Skeletal muscle satellite cell (primary cell): ENCODE results near the gene PPP2CA.
"Not testable (repeated sequence)": the region's sequence is repeated elsewhere in the genome, so short reads cannot be mapped to it uniquely, and the experiment has no call there.

Source experiments
- H3K27me3 ChIP-seq: 2 replicates; pipeline ENCODE4 v1.7.0; 2013; ENCODE audit warnings: low read length; ENCODE audit not compliant: control insufficient read depth, insufficient read depth
- H3K36me3 ChIP-seq: 2 replicates; pipeline ENCODE4 v1.7.0; 2013; ENCODE audit warnings: mild to moderate bottlenecking, control low read depth, low read length; ENCODE audit not compliant: insufficient read depth
- H3K4me1 ChIP-seq: 2 replicates; pipeline ENCODE4 v1.7.0; 2013; ENCODE audit warnings: low read length; ENCODE audit not compliant: control insufficient read depth, insufficient read depth
- H3K4me2 ChIP-seq: 2 replicates; pipeline ENCODE4 v1.7.0; 2013; ENCODE audit warnings: mild to moderate bottlenecking, low read length
- H3K4me3 ChIP-seq: 2 replicates; pipeline ENCODE4 v1.7.0; 2013; ENCODE audit warnings: low read length
- H3K9ac ChIP-seq: 2 replicates; pipeline ENCODE4 v1.7.0; 2013; ENCODE audit warnings: mild to moderate bottlenecking, low read depth, low read length, moderate library complexity
- H3K9me3 ChIP-seq: replicated peaks from 2 replicates; pipeline ENCODE4 v1.7.0; 2013; ENCODE audit warnings: mild to moderate bottlenecking, control low read depth, low read length

PPP2CA gene

DNA sequence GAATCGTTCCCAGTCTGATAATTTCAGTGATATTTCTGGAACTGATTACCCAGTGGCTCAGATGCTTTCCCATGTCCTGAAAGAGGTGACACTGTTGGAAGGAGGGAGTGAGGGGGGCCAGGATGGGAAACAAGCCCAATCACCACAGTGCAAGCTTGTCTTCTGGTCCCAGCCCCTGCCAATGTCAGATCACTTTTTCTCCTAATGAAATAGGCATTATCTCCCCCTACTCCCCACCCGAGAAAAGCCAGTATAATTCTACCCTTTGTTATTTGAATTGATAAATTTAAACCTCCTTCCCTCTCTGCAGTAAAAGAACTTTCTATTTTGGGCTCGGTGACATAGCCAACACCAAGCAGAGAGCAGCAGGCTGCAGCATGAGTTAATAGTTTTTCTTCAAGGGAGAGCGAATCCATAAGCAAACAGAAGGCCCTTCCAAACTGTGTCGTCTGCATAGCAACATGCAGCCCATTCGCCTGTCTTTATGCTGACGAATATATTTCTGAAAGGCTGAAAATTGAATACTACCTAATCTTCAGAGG, 14.6 kb upstream of the PPP2CA start:
- H3K4me3 ChIP-seq, result no peak overlapping the region
- peaks cover 16% of the 10 kb centered on the region for H3K27me3 ChIP-seq
- H3K4me1 ChIP-seq, result peaks cover 16% of the 10 kb centered on the region
- no peak overlapping the region for H3K9ac ChIP-seq
- no peaks in the 10 kb centered on the region for H3K36me3 ChIP-seq
- H3K9me3 ChIP-seq, result no peaks in the 10 kb centered on the region
- H3K4me2 ChIP-seq, result no peak overlapping the region

DNA sequence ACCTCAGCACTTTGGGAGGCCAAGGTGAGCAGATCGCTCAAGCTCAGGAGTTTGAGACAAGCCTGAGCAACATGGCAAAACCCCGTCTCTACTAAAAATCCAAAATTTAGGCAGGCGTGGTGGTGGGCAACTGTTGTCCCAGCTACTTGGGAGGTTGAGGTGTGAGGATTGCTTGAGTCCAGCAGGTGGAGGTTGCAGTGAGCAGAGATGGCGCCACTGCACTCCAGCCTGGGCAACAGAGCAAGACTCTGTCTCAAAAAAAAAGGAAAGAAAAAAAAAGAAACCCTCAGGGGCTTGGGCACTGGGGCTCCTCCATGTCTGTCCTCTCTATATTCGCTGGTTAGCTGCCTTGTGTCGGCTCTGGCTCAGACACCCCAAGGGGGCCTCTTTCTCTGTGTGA, 10.9 kb upstream of the PPP2CA start:
- no peaks in the 10 kb centered on the region for H3K4me1 ChIP-seq
- H3K9ac ChIP-seq, result no peak overlapping the region
- H3K4me2 ChIP-seq, result no peak overlapping the region
- H3K4me3 ChIP-seq, result no peak overlapping the region
- no peaks in the 10 kb centered on the region for H3K9me3 ChIP-seq
- H3K27me3 ChIP-seq, result peaks cover 20% of the 10 kb centered on the region
- no peaks in the 10 kb centered on the region for H3K36me3 ChIP-seq

DNA sequence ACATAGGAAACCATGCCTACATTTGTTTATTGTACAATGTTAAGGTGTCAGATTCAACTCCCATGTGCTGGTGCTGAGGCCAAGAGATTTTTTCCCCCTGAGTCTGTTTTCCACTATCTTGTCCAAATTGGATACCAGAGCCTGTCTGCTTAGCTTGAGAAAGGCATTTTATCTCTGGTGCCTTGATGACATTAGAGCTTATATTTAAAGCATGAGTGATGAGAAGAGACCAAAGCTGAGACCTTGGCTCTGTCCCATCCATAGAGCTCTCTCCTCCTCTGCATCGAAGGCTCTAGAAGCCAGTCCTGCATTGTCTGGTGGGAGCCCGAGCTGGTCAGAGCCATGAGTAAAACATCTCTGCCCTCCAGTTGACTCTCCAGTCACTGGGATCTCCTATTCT, 10.4 kb upstream of the PPP2CA start:
- Histone ChIP-seq H3K27me3 (peaks cover 20% of the 10 kb centered on the region), H3K4me3 (no peak overlapping the region), H3K9ac (no peak overlapping the region), H3K36me3 (no peaks in the 10 kb centered on the region), H3K9me3 (no peaks in the 10 kb centered on the region), H3K4me2 (no peak overlapping the region), H3K4me1 (no peaks in the 10 kb centered on the region)

DNA sequence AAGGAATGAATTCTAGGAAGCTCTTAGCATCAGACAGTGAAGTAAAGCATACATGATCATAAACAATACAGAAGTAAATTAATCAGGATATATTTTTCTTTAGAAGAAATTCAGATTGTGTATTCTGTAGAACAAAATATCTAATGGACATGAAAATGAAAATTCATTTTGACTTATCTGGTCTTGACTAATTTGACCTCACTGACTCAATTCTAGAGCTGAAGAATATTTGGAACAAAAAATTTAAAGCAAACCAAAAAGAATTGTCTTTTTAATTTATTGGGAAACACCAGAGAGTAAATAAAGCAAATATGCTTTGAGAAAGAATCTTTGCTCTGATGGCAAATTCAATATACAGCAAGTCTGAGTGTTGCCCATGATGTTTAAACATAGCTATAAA, 2.8 kb upstream of the PPP2CA start:
- no peaks in the 10 kb centered on the region for H3K9me3 ChIP-seq
- peaks cover 7% of the 10 kb centered on the region for H3K36me3 ChIP-seq
- H3K4me3 ChIP-seq, result no peak overlapping the region
- no peaks in the 10 kb centered on the region for H3K27me3 ChIP-seq
- no peak overlapping the region for H3K9ac ChIP-seq
- H3K4me1 ChIP-seq, result peaks cover 9% of the 10 kb centered on the region
- H3K4me2 ChIP-seq, result no peak overlapping the region

DNA sequence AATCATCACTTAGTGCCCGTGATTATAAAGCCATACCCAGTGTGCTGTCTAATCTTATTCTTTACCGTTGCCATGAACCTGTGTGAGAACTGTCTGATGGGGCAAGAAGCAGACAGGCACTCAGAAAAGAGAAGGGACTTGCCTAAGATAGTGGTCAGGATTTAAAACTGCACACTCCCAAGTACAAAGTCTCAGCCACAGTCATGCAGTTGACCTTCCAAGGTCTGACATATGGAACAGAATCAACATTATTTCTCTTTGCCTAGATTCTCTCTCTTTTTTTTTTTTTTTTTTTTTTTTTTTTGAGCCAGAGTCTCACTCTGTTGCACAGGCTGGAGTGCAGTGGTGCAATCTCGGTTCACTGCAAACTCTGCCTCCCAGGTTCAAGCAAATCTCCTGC, 1.9 kb upstream of the PPP2CA start:
- H3K36me3 ChIP-seq, result peaks cover 9% of the 10 kb centered on the region
- H3K9me3 ChIP-seq, result no peaks in the 10 kb centered on the region
- H3K4me3 ChIP-seq, result no peak overlapping the region
- no peaks in the 10 kb centered on the region for H3K27me3 ChIP-seq
- no peak overlapping the region for H3K9ac ChIP-seq
- H3K4me1 ChIP-seq, result peaks cover 17% of the 10 kb centered on the region
- no peak overlapping the region for H3K4me2 ChIP-seq

DNA sequence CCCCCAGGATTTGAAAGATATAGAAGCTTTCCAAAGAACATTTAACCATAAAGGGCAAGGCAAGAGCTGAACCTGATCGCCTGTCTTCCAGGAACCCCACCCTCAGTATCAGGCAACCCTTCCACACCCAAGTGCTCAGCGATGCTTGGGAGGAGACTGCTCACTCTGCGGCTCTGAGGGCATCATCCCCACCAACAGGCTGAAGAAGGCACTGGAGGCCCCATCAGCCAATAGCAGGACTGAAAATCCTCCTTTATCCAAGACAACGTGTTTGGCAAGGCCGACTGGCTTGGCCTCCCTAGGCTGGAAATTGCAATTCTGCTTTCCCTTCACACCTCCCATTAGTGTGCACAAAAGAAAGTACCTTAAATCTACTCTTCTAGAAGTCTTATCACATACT, 1.4 kb upstream of the PPP2CA start:
- no peaks in the 10 kb centered on the region for H3K27me3 ChIP-seq
- no peaks in the 10 kb centered on the region for H3K9me3 ChIP-seq
- H3K36me3 ChIP-seq, result peaks cover 9% of the 10 kb centered on the region
- peaks cover 22% of the 10 kb centered on the region for H3K4me1 ChIP-seq
- H3K9ac ChIP-seq, result peak overlapping the region; percentile 100
- peak overlapping the region; percentile 87 for H3K4me3 ChIP-seq
- H3K4me2 ChIP-seq, result peak overlapping the region; percentile 92

DNA sequence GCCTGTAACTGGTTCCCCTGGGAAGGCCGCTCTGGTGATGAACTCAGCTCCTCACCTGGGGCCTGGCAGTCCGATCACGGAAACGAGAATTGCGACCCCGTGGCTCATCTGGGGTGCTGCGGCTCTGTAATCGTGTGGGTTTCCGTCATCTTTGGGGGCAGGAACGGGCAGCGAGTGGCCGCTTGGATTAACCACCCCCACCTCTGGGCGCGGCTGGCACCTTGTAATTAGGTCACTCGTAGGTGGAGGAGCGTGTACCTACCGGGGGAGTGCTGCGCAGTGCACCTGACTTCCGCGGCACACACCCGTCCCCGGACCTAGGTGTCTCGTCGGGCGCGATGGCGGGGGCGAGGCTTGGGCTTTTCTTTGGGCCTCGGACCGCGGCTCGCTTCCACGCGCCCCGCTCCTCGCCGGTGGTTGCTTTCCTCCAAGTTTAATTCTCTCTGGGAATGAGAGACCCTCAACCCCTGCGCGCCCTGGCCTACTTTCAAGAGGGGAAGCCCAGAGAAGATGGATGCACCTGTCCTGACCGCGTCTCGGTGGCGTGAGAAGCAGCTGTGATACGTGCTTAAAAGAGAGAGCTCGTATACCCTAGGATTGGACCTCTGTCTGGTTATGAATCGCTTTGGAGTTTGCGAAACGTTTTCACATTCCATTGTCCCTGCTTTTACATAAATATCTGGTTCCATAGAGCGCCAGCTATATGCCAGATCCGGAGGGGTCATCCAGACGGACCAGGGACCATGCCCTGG, 744 bp upstream of the PPP2CA start:
- peaks cover 9% of the 10 kb centered on the region for H3K36me3 ChIP-seq
- H3K4me3 ChIP-seq, result peak overlapping the region; percentile 87

DNA sequence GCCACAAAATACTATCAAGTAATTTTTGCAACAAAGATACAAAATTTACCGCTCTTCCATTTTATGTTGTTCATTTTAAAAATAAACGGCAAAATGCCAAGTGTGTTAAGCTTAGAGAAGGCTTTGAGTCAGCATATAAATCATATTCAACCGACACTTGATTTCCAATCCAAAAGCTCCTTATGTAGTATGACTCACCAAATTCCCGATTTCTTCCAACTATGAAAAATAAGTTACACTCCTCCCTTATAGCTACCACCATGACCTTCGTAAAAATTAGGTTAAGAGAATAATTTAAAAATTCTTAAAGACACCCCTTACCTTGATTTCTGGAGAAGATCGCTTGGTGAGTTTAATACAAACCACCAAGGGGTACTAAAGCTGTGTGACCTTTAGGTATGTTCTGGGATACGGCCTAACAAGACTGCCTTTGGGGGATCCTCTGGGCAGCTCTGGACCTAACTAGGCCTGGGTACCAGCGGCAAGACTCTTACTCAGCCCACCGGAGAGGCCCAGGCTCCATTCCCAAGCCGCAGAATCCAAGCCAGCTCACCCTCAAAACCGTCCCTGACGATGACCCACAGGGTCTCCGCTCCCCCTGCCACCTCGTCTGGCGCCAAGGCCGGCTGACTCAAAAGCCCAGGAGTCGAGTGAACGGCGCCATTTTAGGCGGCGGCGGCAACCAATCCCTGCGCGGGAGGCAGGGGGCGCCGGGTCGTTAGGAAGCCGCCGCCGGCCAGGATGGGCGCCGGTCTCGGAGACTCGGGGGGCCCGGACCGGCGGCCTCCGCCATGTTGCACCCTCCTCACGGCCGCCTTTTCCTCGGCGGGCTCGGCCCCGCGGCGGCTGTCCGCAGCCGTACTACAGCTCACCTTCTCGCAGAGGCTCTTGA, 739 bp downstream of the PPP2CA start:
- Histone ChIP-seq H3K9me3 (no peaks in the 10 kb centered on the region), H3K27me3 (no peaks in the 10 kb centered on the region), H3K36me3 (peaks cover 16% of the 10 kb centered on the region), H3K4me2 (peak overlapping the region; percentile 92), H3K9ac (peak overlapping the region; percentile 100), H3K4me3 (peak overlapping the region; percentile 87), H3K4me1 (peaks cover 29% of the 10 kb centered on the region)

More for the DNA sequence above, 744 bp upstream of the PPP2CA start:
- Histone ChIP-seq H3K9me3 (no peaks in the 10 kb centered on the region), H3K9ac (peak overlapping the region; percentile 100), H3K27me3 (no peaks in the 10 kb centered on the region), H3K4me1 (peaks cover 28% of the 10 kb centered on the region), H3K4me2 (peak overlapping the region; percentile 92)

DNA sequence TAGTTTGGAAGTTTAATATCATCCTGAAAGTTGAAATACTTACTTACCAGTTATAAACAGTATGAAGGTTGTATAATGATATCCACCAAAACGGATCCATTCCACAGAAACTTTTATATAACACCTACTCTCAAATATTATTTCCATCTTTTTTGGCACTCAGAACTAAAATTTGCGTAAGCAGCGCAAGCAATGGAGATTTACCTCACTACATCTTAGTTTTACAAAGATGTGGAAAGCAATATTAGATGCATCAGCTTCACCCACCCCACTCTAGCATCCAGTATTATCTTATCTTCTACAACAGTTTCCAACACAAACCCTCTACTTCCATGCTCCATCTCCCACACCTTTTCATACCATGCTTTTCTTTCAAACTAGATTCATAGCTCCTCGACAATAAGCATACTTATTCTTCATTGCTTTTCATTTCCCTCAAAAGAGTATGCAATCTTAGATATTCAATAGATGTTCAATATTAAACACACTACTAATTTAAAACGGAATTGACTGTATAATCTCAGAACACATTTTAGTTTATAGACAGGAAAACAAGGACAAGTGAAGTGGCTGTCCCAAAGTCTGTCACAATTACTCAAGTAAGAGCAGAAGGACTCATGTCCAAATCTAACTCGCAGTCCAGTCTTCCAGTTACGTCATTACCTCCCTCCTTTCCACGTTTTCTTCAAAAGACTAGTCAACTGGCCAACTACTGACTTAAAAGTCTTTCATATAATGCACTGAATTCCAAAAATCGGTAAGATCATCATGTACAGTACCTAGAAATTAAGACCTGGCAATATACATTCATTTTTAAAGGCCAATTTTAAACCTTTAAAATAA, 2.2 kb downstream of the PPP2CA start:
- Histone ChIP-seq H3K9me3 (no peaks in the 10 kb centered on the region), H3K4me3 (peak overlapping the region; percentile 87), H3K36me3 (peaks cover 16% of the 10 kb centered on the region), H3K27me3 (no peaks in the 10 kb centered on the region), H3K4me2 (peak overlapping the region; percentile 92), H3K9ac (peak overlapping the region; percentile 100), H3K4me1 (peaks cover 29% of the 10 kb centered on the region)

DNA sequence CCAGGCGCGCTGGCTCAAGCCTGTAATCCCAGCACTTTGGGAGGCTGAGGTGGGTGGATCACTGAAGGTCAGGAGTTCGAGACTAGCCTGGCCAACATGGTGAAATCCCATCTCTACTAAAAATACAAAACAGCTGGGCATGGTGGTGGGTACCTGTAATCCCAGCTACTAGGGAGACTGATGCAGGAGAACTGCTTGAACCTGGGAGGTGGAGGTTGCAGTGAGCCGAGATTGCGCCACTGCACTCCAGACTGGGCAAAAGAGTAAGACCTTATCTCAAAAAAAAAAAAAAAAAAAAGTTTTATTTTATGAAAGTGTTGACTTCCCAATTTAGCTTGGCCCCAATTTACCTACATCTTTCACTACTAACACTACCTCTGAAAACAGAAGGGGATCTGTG, 4.2 kb downstream of the PPP2CA start:
- Histone ChIP-seq H3K36me3 (peaks cover 20% of the 10 kb centered on the region), H3K4me2 (peak overlapping the region; percentile 92), H3K4me1 (peaks cover 25% of the 10 kb centered on the region)
- H3K27me3 ChIP-seq, H3K9me3 ChIP-seq, H3K4me3 ChIP-seq, H3K9ac ChIP-seq: not testable (repeated sequence)

DNA sequence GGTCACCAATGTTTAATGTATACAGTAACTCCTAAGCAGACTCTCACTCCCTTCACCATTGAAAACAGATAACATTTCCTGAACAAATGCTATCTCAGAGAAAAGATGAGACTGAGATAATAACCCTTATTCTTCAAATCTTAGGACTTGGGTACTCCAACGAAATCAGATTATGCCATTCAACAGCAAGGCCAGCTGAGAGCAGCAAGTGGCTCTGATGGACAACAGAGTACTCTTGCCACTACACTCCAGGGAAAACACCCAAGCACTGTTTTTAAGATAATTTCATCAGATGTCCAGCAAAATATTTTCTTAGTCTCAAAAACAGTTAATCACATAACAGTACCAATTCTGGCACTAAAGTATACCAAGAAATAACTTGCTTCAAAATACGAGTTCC, 10.1 kb downstream of the PPP2CA start:
- H3K4me3 ChIP-seq, result no peak overlapping the region
- H3K9ac ChIP-seq, result no peak overlapping the region
- H3K4me2 ChIP-seq, result no peak overlapping the region
- no peaks in the 10 kb centered on the region for H3K4me1 ChIP-seq
- H3K27me3 ChIP-seq, result no peaks in the 10 kb centered on the region
- peaks cover 12% of the 10 kb centered on the region for H3K36me3 ChIP-seq
- H3K9me3 ChIP-seq, result no peaks in the 10 kb centered on the region
